Lower leg skin (tissue), 3 donors: Measurements from ENCODE around the gene CYP3A4.

ENCODE experiments used
- POLR2A ChIP-seq, 2 donors: fragments of 450-650 bp; IDR thresholded peaks; one replicate each; pipeline ENCODE4 v1.6.1; 2016 to 2017; ENCODE audit warnings: antibody characterized with exemption in 2 of 2, mild to moderate bottlenecking in 1 of 2, moderate library complexity in 1 of 2
- TF ChIP-seq, protein P1 (sequence below), 3 donors: fragments of 450-650 bp; IDR thresholded peaks; one replicate each; pipeline ENCODE4 v1.5.1; 2016; ENCODE audit warnings: antibody characterized with exemption in 3 of 3, mild to moderate bottlenecking in 3 of 3, moderate library complexity in 2 of 3

GRCh38 chr7:99833289-99833877, 49.4 kb upstream of the CYP3A4 start:
- TF ChIP-seq, protein P1, sequence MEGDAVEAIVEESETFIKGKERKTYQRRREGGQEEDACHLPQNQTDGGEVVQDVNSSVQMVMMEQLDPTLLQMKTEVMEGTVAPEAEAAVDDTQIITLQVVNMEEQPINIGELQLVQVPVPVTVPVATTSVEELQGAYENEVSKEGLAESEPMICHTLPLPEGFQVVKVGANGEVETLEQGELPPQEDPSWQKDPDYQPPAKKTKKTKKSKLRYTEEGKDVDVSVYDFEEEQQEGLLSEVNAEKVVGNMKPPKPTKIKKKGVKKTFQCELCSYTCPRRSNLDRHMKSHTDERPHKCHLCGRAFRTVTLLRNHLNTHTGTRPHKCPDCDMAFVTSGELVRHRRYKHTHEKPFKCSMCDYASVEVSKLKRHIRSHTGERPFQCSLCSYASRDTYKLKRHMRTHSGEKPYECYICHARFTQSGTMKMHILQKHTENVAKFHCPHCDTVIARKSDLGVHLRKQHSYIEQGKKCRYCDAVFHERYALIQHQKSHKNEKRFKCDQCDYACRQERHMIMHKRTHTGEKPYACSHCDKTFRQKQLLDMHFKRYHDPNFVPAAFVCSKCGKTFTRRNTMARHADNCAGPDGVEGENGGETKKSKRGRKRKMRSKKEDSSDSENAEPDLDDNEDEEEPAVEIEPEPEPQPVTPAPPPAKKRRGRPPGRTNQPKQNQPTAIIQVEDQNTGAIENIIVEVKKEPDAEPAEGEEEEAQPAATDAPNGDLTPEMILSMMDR (IDR thresholded peaks at IDR 0.05), result no peak
- no peak for TF ChIP-seq POLR2A (IDR thresholded peaks at IDR 0.05)
